Bronchial epithelial cell (primary cell): Measurements from ENCODE around the gene RHBDF1. TPM values are rescaled to one million over a fixed set of nuclear protein-coding genes. Genes with fewer than 3 reads are reported as not detected.

Source experiments
- DNase-seq: peaks from one replicate; pipeline ENCODE4 v3.0.0-alpha.2; 2010; ENCODE audit warnings: low read depth
- FAIRE-seq: peaks from 2 replicates; lab custom pipeline; 2011; peaks lifted over from hg19 to GRCh38; lab: Jason Lieb, UNC
- H3K27me3 ChIP-seq: 2 replicates; pipeline ENCODE4 v1.5.1; 2011; ENCODE audit warnings: low read length; ENCODE audit not compliant: control insufficient read depth, insufficient read depth
- H3K36me3 ChIP-seq: 2 replicates; pipeline ENCODE4 v1.5.1; 2011; ENCODE audit warnings: low read length; ENCODE audit not compliant: control insufficient read depth, insufficient read depth
- H3K4me3 ChIP-seq: 2 replicates; pipeline ENCODE4 v1.5.1; 2011; ENCODE audit warnings: mild to moderate bottlenecking, low read depth, low read length, control low read depth
- CTCF ChIP-seq: IDR thresholded peaks from 2 replicates; pipeline ENCODE4 v1.5.1; 2011; ENCODE audit warnings: mild to moderate bottlenecking, moderate library complexity, low read length, control low read depth, inconsistent platforms; ENCODE audit not compliant: insufficient read depth, severe bottlenecking
- total RNA-seq: library from RNA; depleted of rRNA; stranded (reverse); fragments of >200 nt; gene quantifications from 2 replicates; pipeline ENCODE4 v1.2.1, GENCODE V29; 2014

The RHBDF1 gene
- total RNA-seq, 1 donor from 2014 or later, result 10.3 TPM

GRCh38 chr16:9903-10665 lies 62.3 kb downstream of the RHBDF1 start:
- DNase-seq, result no peak

More at GRCh38 chr16:9903-10665, 62.3 kb downstream of the RHBDF1 start:
- no peak for FAIRE-seq
- Histone ChIP-seq H3K27me3 (no peaks in the 10 kb centered on the region), H3K36me3 (no peaks in the 10 kb centered on the region), H3K4me3 (peak overlapping the region; percentile 23)
- no peak for TF ChIP-seq CTCF

Other genes with a start within 250 kb of the RHBDF1 start
- gene POLR3K, start 19.0 kb downstream of the RHBDF1 start, total RNA-seq, result 4.7 and 5.8 TPM in 2 replicates
- gene SNRNP25, start 18.8 kb downstream of the RHBDF1 start, total RNA-seq, result 9.0 and 14.1 TPM in 2 replicates
- 91.1 and 107 TPM in 2 replicates for gene MPG, start 5.6 kb upstream of the RHBDF1 start, total RNA-seq
- gene NPRL3, start 66.0 kb upstream of the RHBDF1 start, total RNA-seq, result 6.8 TPM in 2 replicates
- gene HBZ, start 80.0 kb upstream of the RHBDF1 start, total RNA-seq, result not detected in 2 replicates
- not detected in 2 replicates for gene HBM, start 93.3 kb upstream of the RHBDF1 start, total RNA-seq
- gene HBA2, start 100.2 kb upstream of the RHBDF1 start, total RNA-seq, result not detected in 2 replicates
- not detected in 2 replicates for gene HBA1, start 104.0 kb upstream of the RHBDF1 start, total RNA-seq
- not detected in 2 replicates for gene HBQ1, start 107.8 kb upstream of the RHBDF1 start, total RNA-seq
- gene LUC7L, start 156.8 kb upstream of the RHBDF1 start, total RNA-seq, result 28.5 and 29.5 TPM in 2 replicates
- gene FAM234A, start 162.2 kb upstream of the RHBDF1 start, total RNA-seq, result 11.3 and 39.3 TPM in 2 replicates
- 0.26 TPM in 1 of 2 replicates, not detected in the other for gene RGS11, start 203.3 kb upstream of the RHBDF1 start, total RNA-seq
- gene ARHGDIG, start 208.0 kb upstream of the RHBDF1 start, total RNA-seq, result 0.51 TPM in 1 of 2 replicates, not detected in the other
- under 0.01 TPM in 1 of 2 replicates, not detected in the other for gene PDIA2, start 210.5 kb upstream of the RHBDF1 start, total RNA-seq